Stimulated activated CD8-positive, alpha-beta memory T cell treated with anti-CD3 and anti-CD28 coated beads, Interleukin-4, amount 100 ng/mL, for 24 hours (primary cell): Measurements from ENCODE around the gene TNNT1.
"Not testable (repeated sequence)": the region's sequence is repeated elsewhere in the genome, so short reads cannot be mapped to it uniquely, and the experiment has no call there.

ENCODE experiments used
- DNase-seq: peaks from one replicate; pipeline ENCODE4 v3.0.0-alpha.2; 2020; ENCODE audit warnings: low read depth

The TNNT1 gene

GRCh38 chr19:55109527-55110291 is 39.3 kb downstream of the TNNT1 start:
- DNase-seq = no peak

GRCh38 chr19:55107252-55107651 is 41.8 kb downstream of the TNNT1 start:
- not testable (repeated sequence) for DNase-seq

- no peak for DNase-seq
These were observed 42.4 kb downstream of the TNNT1 start for GRCh38 chr19:55106591-55106990.

GRCh38 chr19:55105237-55105636 is 43.8 kb downstream of the TNNT1 start:
- no peak for DNase-seq

DNA sequence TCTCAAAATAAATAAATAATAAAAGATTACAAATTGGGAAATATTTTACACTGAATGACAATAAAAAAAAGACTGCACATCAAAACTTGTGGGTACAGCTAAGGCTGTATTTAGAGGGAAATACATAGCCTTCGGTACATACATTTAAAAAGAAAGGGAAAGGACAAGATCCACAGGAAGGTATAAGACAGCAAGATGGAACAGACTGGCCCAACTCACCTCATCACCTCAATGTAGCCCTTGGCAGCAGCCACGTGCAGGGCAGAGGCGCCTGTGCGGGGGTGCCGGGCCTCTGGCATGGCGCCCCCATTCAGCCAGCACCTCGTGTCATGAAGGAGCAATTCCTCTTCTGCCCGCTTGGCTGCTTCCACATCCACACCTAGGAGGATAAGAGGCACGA is 45.8 kb downstream of the TNNT1 start:
- no peak for DNase-seq

DNA sequence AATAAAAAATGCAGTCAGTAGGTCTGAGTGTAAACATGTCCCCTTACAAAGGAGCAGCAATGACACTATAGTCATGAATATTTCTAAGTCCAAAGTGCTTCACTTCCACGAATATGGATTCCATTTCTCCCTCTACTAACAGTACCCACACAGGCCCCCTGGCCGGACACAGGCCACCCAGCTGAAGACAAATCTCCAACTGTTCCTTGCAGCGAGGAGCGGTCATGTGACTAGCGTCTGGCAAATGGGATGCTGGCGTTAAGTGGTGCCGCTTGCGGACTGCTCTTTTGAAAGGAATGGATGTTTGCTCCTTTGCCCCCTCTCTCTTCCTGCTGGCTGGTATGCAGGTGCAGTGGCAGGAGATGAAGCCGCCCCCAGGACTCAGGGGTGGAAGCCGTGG is 47.7 kb downstream of the TNNT1 start:
- DNase-seq = no peak

DNA sequence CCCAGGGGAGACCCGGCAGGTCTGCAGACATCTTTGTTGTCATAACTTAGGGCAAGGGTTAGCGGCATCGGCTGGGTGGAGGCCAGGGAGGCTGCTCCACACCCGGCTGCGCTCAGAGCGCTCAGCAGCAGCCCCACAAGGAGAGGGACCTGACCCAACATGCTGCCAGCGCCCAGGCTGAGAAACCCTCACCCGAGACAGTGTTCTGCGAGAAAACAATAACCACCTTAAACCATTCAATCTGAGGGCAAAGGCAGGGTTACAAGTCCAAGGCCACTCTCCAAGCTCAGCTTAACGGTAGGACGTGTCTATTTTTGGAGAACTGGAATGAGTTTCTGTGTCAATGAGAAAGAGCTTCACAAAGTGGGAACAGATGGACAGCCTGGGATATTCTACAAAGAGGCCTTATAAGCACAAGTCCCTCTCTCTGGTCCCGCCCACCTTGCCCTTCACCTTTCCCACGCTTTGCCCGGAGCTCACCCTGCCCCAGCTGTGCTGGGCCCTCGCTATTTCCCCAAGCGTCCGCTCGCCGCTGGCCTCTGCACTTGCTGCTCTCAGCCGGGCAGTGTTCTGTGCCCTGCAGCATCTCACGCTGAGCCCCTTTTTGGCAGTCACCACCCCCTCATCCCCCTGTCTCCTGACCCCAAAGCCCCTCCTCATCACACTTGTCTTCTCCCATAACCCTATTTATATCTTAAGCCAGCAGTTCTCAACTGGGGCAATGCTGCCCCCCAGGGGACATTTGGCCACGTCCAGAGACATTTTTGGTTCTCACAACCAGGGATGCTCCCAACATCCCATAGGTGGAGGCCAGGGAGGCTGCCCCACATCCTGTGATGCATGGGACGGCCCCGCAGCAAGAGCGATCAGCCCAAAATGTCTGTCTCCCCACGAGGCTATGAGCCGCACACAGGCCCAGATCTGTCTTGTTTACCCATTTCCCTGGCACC is 49.2 kb downstream of the TNNT1 start:
- no peak for DNase-seq

- no peak for DNase-seq
These were observed 50.1 kb downstream of the TNNT1 start for GRCh38 chr19:55098716-55099556.

DNA sequence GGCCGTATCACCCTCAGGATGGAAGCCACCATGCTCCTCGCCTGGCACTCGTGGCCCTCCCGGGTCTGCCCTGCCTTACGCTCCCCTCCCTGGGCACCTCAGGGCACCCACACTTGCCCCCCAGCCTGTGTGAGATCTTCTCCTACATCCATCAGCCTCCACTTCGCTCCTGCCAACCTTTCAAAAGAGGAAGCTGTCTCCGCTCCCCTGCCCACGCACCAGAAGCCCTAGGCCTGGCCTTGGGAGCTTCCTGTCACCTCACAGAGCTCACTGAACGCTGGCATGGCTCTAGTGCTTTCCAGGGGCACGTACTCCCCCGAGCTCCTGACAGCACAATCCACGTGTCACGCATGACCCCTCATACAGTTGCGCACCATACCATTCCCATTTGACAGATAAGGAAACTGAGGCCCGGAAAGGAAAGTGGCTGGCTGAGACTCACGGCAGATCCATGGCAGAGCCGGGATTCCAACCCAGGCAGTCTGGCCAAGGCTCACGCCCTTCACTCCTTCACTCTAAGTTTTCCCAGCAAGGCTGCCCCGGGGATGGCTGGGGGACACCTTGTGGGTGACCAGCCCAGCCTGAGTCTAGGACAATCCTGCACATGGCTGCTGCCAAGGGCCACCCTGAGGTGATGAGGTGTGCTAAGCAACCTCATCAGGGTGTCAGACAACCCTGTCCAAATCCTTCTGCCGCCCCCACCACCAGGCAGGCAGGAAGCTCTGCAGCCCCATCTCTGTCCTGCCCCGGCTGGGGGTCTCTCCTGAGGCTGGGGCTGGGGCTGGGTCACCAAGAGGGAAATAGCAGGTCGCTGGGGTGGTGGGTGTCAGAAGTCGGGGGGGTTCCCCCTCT is 50.9 kb downstream of the TNNT1 start:
- no peak for DNase-seq

- DNase-seq = no peak
These were observed 52.8 kb downstream of the TNNT1 start for GRCh38 chr19:55096061-55096701.

- DNase-seq = no peak
These were observed 53.5 kb downstream of the TNNT1 start for GRCh38 chr19:55095260-55096060.

GRCh38 chr19:55094456-55095259 is 54.3 kb downstream of the TNNT1 start:
- DNase-seq = no peak

GRCh38 chr19:55092423-55093318 is 56.3 kb downstream of the TNNT1 start:
- DNase-seq = no peak

GRCh38 chr19:55091955-55092354 is 57.1 kb downstream of the TNNT1 start:
- DNase-seq = no peak

DNA sequence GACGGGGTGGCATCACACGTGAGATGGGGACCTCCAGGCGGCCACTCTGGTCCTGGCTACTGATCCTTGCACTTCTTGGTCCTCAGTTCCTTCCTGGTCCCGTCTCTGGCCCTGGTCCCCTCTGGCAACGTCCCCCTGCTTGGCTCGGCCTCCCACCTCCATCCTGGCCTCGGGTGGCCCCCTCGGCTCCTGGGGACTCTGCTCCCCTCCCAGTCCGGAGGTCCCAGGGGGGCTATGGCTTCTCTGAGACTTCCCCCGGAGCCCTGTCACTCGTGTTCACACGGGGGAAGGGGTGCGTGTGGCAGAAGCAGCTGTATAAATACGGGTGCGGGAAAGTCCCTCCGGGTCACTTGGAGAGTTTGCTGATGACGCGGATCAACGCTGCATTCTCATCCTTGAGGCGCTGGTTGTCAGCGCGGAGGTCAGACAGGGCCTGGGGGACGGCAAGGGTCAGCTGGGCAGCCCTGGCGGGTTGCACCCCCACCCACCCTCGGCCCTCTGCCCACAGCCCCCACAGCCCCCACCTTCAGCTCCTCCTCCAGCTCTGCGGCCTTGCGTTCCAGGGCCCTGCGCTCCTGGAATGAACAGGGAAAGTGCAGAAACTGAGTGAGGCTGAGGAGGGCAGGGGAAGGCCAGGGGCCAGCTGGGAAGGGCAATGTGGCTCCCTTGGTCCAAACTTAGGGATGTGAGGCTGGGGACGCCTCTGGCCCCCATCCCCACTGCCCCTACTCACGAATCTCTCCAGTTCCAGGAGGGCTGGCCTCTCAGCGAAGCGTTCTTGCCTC is 57.7 kb downstream of the TNNT1 start:
- no peak for DNase-seq

GRCh38 chr19:55090564-55090963 is 58.4 kb downstream of the TNNT1 start:
- DNase-seq = no peak

DNA sequence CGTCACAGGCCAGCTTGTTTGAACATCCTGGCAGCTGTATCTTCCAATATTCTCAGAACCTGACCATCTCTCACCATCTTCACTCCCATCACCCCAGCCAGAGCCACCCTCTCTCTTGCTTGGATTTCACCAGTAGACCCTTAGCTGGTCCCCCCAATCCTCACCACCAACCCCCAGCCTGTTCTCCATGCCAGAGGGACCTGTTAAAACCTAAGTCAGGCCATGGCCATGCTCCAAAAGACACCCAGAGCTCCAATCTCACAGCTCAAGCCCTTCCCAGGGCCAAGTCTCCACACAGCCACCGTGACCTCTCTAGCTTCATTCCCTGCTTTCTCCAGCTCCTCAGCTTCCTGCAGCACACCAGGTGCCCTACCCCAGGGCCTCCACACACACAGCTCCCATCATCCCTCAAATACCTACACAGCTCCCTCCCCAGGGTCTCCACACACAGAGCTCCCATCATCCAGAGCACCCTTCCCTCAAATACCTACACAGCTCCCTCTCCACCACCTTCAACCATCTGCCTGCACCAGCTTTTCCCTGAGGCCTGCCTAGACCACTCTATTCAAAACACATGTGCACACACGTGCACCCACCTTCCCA is 59.6 kb downstream of the TNNT1 start:
- DNase-seq = no peak
